ENCODE measurements around the gene ICAM1.
"Not testable (repeated sequence)": the region's sequence is repeated elsewhere in the genome, so short reads cannot be mapped to it uniquely, and the experiment has no call there.

The ICAM1 gene

DNA sequence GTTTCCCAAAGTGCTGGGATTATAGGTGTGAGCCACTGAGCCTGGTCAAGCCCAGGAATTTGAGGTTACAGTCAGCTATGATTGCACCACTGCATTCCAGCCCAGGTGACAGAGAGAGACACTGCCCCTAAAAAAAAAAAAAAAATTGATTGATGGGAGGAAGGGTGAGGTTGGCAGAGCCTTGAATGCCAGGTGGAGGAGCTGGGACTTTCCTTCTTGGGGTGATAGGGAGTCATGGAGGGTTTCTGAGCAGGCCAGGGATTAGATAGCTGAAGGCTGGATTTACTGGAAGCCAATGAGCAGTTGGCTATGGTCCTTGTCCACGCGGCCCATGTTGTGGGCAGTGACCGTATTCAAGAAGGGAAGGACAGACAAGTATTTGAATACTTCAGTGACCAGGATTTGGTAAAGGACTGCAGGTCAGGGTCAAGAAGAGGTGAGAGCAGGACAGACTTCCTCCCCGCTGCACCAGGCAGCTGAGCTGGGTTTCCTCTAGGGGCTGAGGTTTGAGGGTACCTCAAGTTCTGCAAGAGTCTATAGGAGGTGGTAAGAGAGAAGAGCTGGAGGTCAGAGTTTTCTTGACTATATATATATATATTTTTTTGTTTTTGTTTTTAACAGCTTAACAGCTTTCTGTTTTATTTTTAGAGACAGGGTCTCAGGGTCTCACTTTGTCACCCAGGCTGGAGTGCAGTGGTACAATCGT, 9.0 kb downstream of the ICAM1 start:
- DNase-seq = no peak

DNA sequence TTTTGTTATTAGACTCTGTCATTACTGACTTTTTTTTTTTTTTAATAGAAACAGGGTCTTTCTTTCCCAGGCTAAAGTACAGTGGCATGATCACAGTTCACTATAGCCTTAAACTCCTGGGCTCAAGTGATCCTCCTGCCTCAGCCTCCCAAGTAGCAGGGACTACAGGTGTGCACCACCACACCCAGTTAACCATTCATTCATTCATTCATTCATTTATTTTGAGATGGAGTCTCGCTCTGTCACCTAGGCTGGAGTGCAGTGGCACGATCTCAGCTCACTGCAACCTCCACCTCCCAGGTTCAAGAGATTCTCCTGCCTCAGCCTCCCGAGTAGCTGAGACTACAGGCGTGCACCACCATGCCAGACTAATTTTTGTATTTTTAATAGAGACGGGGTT, 11.1 kb downstream of the ICAM1 start:
- not testable (repeated sequence) for DNase-seq

DNA sequence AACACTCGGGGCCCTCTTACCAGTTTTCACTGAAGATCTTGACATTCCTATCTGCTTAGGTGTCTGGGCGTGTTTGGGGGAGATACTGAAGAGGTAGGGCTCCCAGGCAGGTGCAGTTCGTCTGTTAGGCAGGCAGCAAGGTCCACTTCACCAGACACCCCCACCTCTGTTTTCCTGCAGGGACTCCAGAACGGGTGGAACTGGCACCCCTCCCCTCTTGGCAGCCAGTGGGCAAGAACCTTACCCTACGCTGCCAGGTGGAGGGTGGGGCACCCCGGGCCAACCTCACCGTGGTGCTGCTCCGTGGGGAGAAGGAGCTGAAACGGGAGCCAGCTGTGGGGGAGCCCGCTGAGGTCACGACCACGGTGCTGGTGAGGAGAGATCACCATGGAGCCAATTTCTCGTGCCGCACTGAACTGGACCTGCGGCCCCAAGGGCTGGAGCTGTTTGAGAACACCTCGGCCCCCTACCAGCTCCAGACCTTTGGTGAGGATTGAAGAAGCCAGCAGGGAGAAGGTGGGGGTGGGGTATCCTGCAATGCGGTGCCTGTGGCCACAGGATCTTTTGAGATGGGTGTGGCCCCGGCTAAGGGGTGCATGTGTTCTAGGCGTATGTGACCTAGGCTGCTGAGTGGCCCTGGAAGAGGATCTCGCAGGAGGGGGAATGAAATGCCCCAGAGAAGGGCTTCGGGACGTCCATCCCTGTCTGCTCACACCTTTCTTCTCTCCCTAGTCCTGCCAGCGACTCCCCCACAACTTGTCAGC, 12.6 kb downstream of the ICAM1 start:
- DNase-seq = no peak

DNA sequence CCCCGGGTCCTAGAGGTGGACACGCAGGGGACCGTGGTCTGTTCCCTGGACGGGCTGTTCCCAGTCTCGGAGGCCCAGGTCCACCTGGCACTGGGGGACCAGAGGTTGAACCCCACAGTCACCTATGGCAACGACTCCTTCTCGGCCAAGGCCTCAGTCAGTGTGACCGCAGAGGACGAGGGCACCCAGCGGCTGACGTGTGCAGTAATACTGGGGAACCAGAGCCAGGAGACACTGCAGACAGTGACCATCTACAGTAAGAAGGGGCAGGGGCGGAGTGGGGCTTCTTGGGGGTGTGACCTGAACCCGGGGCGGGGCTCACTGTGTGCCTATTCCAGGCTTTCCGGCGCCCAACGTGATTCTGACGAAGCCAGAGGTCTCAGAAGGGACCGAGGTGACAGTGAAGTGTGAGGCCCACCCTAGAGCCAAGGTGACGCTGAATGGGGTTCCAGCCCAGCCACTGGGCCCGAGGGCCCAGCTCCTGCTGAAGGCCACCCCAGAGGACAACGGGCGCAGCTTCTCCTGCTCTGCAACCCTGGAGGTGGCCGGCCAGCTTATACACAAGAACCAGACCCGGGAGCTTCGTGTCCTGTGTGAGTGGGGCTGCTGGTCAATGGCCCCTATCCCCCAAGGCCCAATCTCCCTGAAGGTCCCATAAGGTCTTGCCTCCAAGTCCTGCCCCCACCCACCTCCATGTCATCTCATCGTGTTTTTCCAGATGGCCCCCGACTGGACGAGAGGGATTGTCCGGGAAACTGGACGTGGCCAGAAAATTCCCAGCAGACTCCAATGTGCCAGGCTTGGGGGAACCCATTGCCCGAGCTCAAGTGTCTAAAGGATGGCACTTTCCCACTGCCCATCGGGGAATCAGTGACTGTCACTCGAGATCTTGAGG, 13.4 kb downstream of the ICAM1 start:
- DNase-seq = no peak

DNA sequence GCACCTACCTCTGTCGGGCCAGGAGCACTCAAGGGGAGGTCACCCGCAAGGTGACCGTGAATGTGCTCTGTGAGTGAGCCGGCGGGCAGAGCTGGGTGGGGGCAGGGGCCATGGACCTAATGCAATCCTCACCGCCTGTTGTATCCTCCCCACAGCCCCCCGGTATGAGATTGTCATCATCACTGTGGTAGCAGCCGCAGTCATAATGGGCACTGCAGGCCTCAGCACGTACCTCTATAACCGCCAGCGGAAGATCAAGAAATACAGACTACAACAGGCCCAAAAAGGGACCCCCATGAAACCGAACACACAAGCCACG, 14.0 kb downstream of the ICAM1 start:
- DNase-seq = no peak

DNA sequence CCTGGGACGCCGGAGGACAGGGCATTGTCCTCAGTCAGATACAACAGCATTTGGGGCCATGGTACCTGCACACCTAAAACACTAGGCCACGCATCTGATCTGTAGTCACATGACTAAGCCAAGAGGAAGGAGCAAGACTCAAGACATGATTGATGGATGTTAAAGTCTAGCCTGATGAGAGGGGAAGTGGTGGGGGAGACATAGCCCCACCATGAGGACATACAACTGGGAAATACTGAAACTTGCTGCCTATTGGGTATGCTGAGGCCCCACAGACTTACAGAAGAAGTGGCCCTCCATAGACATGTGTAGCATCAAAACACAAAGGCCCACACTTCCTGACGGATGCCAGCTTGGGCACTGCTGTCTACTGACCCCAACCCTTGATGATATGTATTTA, 14.5 kb downstream of the ICAM1 start:
- no peak for DNase-seq

DNA sequence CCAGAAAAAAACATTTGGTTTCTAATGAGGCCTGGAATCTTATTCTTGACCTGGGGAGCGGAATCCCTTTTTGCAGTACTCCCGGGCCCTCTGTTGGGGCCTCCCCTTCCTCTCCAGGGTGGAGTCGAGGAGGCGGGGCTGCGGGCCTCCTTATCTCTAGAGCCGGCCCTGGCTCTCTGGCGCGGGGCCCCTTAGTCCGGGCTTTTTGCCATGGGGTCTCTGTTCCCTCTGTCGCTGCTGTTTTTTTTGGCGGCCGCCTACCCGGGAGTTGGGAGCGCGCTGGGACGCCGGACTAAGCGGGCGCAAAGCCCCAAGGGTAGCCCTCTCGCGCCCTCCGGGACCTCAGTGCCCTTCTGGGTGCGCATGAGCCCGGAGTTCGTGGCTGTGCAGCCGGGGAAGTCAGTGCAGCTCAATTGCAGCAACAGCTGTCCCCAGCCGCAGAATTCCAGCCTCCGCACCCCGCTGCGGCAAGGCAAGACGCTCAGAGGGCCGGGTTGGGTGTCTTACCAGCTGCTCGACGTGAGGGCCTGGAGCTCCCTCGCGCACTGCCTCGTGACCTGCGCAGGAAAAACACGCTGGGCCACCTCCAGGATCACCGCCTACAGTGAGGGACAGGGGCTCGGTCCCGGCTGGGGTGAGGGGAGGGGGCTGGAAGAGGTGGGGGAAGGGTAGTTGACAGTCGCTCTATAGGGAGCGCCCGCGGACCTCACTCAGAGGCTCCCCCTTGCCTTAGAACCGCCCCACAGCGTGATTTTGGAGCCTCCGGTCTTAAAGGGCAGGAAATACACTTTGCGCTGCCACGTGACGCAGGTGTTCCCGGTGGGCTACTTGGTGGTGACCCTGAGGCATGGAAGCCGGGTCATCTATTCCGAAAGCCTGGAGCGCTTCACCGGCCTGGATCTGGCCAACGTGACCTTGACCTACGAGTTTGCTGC, 16.1 kb downstream of the ICAM1 start, which contains the start of gene ICAM4:
ICAM4 (plus strand) TSS at position 153 of the 935 bp plus-strand sequence; CDS start at position 211, 58 bp downstream.
- peak; percentile 58 to 63 for DNase-seq

DNA sequence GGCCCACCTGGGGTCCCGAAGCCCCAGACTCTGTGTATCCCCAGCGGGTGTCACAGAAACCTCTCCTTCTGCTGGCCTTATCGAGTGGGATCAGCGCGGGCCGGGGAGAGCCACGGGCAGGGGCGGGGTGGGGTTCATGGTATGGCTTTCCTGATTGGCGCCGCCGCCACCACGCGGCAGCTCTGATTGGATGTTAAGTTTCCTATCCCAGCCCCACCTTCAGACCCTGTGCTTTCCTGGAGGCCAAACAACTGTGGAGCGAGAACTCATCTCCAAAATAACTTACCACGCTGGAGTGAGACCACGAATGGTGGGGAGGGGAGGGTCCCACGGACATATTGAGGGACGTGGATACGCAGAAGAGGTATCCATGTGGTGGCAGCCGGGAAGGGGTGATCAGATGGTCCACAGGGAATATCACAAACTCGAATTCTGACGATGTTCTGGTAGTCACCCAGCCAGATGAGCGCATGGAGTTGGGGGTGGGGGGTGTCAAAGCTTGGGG, 17.8 kb downstream of the ICAM1 start:
- DNase-seq = peak; percentile 55 to 63

DNA sequence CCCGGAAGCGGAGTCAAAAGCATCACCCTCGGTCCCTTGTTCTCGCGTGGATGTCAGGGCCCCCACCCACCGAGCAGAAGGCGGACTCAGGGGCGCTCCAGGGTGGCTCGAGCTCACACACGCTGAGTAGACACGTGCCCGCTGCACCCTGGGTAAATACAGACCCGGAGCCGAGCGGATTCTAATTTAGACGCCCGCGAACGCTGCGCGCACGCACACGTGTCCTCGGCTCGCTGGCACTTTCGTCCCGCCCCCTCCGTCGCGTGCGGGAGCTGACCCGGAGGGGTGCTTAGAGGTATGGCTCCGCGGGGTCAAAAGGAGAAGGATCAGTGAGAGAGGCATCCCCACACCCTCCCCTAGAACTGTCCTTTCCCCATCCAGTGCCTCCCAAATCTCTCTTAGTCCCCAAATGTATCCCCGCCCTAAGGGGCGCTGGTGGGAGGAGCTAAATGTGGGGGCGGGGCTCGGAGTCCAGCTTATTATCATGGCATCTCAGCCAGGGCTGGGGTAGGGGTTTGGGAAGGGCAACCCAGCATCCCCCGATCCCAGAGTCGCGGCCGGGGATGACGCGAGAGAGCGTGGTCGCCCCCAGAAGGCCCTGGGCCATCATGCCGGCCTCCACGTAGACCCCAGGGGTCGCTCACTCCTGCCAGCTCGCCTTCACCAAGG, 18.4 kb downstream of the ICAM1 start:
- DNase-seq = peak; percentile 70 to 76

DNA sequence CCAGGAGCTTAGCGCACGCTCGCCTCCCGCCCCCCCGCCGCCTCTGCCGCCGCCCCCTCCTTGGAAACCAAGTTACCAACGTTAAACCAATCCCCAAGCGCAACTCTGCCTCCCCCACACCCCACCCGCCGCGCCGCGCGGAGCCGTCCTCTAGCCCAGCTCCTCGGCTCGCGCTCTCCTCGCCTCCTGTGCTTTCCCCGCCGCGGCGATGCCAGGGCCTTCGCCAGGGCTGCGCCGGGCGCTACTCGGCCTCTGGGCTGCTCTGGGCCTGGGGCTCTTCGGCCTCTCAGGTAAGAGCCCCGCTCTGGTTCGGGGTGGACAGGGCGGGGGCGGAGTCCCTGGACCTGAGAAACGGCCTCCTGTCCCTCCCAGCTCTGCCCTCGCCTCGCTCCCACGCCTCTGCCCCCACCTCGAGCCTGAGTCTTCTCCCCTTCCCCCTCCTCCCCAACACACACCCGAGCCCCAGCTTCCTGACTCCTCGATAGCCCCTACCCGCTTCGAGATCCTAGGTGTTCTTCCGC, 19.0 kb downstream of the ICAM1 start, which contains the start of gene ICAM5:
ICAM5 (plus strand) TSS at position 117 of the 521 bp plus-strand sequence; CDS start at position 209, 92 bp downstream.
- peak; percentile 50 to 52 for DNase-seq

DNA sequence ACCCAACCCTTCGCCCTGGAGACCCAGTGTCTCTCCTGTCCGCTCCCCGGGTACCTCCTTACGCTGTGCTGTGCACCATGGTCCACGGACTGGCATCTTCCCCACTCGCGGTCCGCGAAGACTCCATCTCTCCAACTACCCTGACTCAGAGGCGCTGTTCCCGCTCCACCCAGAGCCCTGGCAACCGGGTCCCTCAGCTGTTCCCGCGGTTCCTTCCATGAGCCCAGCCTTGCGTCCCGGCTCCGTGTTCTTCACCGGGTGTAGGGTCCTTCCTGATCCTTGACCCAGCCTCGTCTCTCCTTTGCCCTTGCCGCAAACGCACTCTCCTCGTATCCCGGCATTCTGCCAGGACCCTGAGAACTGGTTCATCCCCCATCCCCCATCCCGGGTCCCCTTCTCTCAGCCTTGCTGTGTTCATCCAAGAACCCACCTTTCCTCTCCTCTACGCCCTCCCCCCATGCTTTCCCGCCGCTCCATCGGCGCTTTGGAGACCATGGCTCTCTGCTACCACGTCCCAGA, 19.5 kb downstream of the ICAM1 start:
- DNase-seq = peak; percentile 19 to 26

DNA sequence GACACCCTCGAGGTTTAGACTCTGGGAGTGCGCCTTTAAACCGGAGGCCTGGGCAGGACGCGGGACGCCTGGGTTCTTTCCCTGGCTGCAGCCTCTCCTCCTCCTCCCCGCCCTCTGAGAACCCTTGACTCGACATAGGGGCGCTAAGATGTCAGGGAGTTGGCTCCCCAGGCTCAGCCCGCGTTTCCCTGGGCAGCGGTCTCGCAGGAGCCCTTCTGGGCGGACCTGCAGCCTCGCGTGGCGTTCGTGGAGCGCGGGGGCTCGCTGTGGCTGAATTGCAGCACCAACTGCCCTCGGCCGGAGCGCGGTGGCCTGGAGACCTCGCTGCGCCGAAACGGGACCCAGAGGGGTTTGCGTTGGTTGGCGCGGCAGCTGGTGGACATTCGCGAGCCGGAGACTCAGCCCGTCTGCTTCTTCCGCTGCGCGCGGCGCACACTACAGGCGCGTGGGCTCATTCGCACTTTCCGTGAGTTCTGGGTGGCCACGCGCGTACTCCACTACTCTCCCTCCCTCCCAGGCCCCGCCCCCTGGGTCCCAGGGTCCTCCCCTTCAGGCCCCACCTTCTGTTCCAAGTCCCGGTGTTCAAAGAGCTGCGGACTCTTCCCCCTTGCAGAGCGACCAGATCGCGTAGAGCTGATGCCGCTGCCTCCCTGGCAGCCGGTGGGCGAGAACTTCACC, 20.1 kb downstream of the ICAM1 start:
- peak; percentile 67 to 76 for DNase-seq

DNA sequence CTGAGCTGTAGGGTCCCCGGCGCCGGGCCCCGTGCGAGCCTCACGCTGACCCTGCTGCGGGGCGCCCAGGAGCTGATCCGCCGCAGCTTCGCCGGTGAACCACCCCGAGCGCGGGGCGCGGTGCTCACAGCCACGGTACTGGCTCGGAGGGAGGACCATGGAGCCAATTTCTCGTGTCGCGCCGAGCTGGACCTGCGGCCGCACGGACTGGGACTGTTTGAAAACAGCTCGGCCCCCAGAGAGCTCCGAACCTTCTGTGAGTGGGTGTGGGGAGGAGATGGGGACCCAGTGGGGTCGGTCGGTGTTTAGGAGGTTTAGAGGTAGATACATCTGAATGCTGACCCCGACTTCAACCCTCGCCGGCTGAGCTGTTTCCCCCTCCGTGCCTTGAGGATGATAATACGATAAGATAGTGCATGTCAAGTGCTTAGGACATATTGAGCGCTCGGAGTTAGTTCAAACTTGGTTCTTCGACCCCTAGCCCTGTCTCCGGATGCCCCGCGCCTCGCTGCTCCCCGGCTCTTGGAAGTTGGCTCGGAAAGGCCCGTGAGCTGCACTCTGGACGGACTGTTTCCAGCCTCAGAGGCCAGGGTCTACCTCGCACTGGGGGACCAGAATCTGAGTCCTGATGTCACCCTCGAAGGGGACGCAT, 20.8 kb downstream of the ICAM1 start:
- peak in 1 of 2 experiments; percentile 24 for DNase-seq

DNA sequence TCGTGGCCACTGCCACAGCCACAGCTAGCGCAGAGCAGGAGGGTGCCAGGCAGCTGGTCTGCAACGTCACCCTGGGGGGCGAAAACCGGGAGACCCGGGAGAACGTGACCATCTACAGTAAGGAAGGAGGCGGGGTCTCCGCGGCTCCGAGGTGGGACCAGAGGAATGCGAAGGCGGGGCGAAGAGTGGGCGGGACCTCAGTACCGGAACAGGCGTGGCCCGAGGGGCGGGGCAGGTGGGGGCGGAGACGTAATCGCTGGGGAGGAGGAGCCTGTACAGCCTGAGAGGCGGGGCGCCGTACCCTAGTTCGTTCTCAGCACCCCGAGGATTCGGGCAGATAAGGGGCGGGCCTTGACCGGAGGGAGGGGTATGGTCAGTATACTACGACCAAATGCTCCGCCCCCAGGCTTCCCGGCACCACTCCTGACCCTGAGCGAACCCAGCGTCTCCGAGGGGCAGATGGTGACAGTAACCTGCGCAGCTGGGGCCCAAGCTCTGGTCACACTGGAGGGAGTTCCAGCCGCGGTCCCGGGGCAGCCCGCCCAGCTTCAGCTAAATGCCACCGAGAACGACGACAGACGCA, 21.4 kb downstream of the ICAM1 start:
- DNase-seq = peak; percentile 83

DNA sequence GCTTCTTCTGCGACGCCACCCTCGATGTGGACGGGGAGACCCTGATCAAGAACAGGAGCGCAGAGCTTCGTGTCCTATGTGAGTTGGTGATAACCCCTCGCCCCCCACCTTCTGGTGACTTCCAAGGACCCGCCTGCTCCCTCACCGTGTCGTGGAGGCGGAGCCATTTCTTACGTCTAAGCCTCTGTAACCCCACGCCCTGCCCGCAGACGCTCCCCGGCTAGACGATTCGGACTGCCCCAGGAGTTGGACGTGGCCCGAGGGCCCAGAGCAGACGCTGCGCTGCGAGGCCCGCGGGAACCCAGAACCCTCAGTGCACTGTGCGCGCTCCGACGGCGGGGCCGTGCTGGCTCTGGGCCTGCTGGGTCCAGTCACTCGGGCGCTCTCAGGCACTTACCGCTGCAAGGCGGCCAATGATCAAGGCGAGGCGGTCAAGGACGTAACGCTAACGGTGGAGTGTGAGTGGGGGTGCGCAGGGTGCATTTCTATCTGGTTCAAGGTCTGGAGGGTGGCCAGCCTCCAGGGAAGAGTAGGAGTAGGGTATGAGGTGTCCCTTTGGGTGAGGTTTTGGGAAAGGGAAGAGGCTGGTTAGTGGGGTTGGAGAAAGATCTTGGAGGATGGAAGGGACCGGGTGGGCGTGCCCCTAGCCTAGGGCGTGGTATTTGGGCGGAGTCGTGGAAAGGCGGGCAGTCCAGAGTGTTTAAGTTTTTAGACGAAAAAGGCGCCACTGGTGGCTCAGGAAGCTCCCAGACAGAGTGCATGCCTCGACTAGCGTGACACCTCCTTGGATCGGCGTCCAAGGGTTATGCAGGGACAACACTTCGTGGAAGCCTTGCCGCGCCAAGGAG, 22.1 kb downstream of the ICAM1 start:
- DNase-seq = no peak

DNA sequence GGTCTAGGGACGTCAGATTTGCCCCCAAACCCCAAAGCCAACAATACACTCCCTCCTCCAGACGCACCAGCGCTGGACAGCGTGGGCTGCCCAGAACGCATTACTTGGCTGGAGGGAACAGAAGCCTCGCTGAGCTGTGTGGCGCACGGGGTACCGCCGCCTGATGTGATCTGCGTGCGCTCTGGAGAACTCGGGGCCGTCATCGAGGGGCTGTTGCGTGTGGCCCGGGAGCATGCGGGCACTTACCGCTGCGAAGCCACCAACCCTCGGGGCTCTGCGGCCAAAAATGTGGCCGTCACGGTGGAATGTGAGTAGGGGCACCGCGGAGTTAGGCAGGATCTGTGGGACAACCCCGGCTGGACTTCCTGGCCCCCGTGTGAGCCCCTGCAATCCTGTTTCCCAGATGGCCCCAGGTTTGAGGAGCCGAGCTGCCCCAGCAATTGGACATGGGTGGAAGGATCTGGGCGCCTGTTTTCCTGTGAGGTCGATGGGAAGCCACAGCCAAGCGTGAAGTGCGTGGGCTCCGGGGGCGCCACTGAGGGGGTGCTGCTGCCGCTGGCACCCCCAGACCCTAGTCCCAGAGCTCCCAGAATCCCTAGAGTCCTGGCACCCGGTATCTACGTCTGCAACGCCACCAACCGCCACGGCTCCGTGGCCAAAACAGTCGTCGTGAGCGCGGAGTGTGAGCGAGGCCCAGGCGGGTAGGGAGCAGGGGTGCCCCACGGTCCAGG, 22.9 kb downstream of the ICAM1 start:
- no peak for DNase-seq

DNA sequence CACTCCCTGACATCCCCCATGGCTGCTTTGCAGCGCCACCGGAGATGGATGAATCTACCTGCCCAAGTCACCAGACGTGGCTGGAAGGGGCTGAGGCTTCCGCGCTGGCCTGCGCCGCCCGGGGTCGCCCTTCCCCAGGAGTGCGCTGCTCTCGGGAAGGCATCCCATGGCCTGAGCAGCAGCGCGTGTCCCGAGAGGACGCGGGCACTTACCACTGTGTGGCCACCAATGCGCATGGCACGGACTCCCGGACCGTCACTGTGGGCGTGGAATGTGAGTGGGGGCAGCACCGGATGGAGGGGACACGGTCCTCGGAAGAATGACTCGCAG, 23.4 kb downstream of the ICAM1 start:
- DNase-seq = peak in 1 of 2 experiments; percentile 30
